ENCODE results near the gene SELE. TPM values are rescaled to one million over a fixed set of nuclear protein-coding genes. Genes with fewer than 3 reads are reported as not detected.

The SELE gene
- total RNA-seq, 2 donors from 2014 or later: not detected

GRCh38 chr1:169708647-169709046 is 25.2 kb downstream of the SELE start:
- peak; percentile 51 to 67 for ATAC-seq
- no peaks in the 10 kb centered on the region for H3K27me3 Mint-ChIP-seq
- DNase-seq (ENCODE audit: low spot score): no peak
- no peaks in the 10 kb centered on the region for H3K9me3 Mint-ChIP-seq
- H3K27ac Mint-ChIP-seq: peak overlapping the region; percentile 81 to 84
- peaks cover 45 to 52% of the 10 kb centered on the region in 2 donors for H3K4me1 Mint-ChIP-seq (ENCODE audit: low read depth in 2 of 2)
- H3K4me3 Mint-ChIP-seq: peak overlapping the region; percentile 80
- H3K36me3 Mint-ChIP-seq: peaks cover 14% of the 10 kb centered on the region

GRCh38 chr1:169707912-169708604 is 25.8 kb downstream of the SELE start:
- DNase-seq (ENCODE audit: low spot score): no peak
- ATAC-seq: no peak
- Mint-ChIP-seq H3K4me1 (ENCODE audit: low read depth in 2 of 2) (peaks cover 49 to 55% of the 10 kb centered on the region in 2 donors), H3K27me3 (no peaks in the 10 kb centered on the region), H3K4me3 (peak overlapping the region; percentile 80), H3K9me3 (no peaks in the 10 kb centered on the region), H3K36me3 (peaks cover 16% of the 10 kb centered on the region), H3K27ac (peak overlapping the region; percentile 81 to 84)

GRCh38 chr1:169704797-169705196 is 29.1 kb downstream of the SELE start:
- Mint-ChIP-seq H3K4me1 (ENCODE audit: low read depth in 2 of 2) (peaks cover 59 to 66% of the 10 kb centered on the region in 2 donors), H3K36me3 (peaks cover 17% of the 10 kb centered on the region), H3K27ac (peak overlapping the region; percentile 29 to 38), H3K9me3 (no peaks in the 10 kb centered on the region), H3K27me3 (no peaks in the 10 kb centered on the region), H3K4me3 (no peak overlapping the region)
- no peak for DNase-seq (ENCODE audit: low spot score)
- ATAC-seq: no peak

GRCh38 chr1:169701261-169702005 is 32.4 kb downstream of the SELE start:
- no peaks in the 10 kb centered on the region for H3K9me3 Mint-ChIP-seq
- H3K27me3 Mint-ChIP-seq: no peaks in the 10 kb centered on the region
- H3K4me3 Mint-ChIP-seq: no peak overlapping the region
- H3K4me1 Mint-ChIP-seq (ENCODE audit: low read depth in 2 of 2): peaks cover 64 to 76% of the 10 kb centered on the region in 2 donors
- H3K36me3 Mint-ChIP-seq: peaks cover 17% of the 10 kb centered on the region
- DNase-seq (ENCODE audit: low spot score): no peak
- peak overlapping the region; percentile 10 to 96 for H3K27ac Mint-ChIP-seq
- no peak for ATAC-seq

GRCh38 chr1:169699707-169700106 is 34.2 kb downstream of the SELE start:
- Mint-ChIP-seq H3K4me1 (ENCODE audit: low read depth in 2 of 2) (peaks cover 73 to 83% of the 10 kb centered on the region in 2 donors), H3K27me3 (no peaks in the 10 kb centered on the region), H3K9me3 (peaks cover 6% of the 10 kb centered on the region), H3K36me3 (peaks cover 8% of the 10 kb centered on the region), H3K27ac (peak overlapping the region; percentile 93 to 96), H3K4me3 (peak overlapping the region; percentile 23)
- no peak for ATAC-seq
- DNase-seq (ENCODE audit: low spot score): no peak

GRCh38 chr1:169698976-169699375 is 34.9 kb downstream of the SELE start:
- Mint-ChIP-seq H3K27me3 (no peaks in the 10 kb centered on the region), H3K4me3 (peak overlapping the region; percentile 63), H3K9me3 (peaks cover 6% of the 10 kb centered on the region), H3K4me1 (ENCODE audit: low read depth in 2 of 2) (peaks cover 79 to 89% of the 10 kb centered on the region in 2 donors), H3K36me3 (peaks cover 12% of the 10 kb centered on the region), H3K27ac (peak overlapping the region; percentile 93 to 96)
- peak; percentile 40 to 62 for ATAC-seq
- DNase-seq (ENCODE audit: low spot score): no peak

GRCh38 chr1:169697755-169698154 is 36.1 kb downstream of the SELE start:
- Mint-ChIP-seq H3K4me1 (ENCODE audit: low read depth in 2 of 2) (peaks cover 78 to 92% of the 10 kb centered on the region in 2 donors), H3K36me3 (peaks cover 8% of the 10 kb centered on the region), H3K9me3 (peaks cover 6% of the 10 kb centered on the region), H3K27ac (peak overlapping the region; percentile 93 to 96), H3K4me3 (peak overlapping the region; percentile 63), H3K27me3 (no peaks in the 10 kb centered on the region)
- DNase-seq (ENCODE audit: low spot score) (no peak), ATAC-seq (peak in 1 of 2 donors; percentile 53)

- Mint-ChIP-seq H3K27me3 (no peaks in the 10 kb centered on the region), H3K4me1 (ENCODE audit: low read depth in 2 of 2) (peaks cover 78 to 92% of the 10 kb centered on the region in 2 donors), H3K36me3 (peaks cover 6% of the 10 kb centered on the region), H3K27ac (peak overlapping the region; percentile 93 to 96), H3K4me3 (peak overlapping the region; percentile 84), H3K9me3 (peaks cover 6% of the 10 kb centered on the region)
- DNase-seq (ENCODE audit: low spot score) (no peak), ATAC-seq (no peak)
Measured at GRCh38 chr1:169696273-169697100, 37.4 kb downstream of the SELE start.

GRCh38 chr1:169694304-169695075 is 39.4 kb downstream of the SELE start:
- H3K27me3 Mint-ChIP-seq: no peaks in the 10 kb centered on the region
- peak; percentile 66 to 74 for ATAC-seq
- peak overlapping the region; percentile 93 to 96 for H3K27ac Mint-ChIP-seq
- DNase-seq (ENCODE audit: low spot score): peak; percentile 66
- peaks cover 16% of the 10 kb centered on the region for H3K36me3 Mint-ChIP-seq
- H3K9me3 Mint-ChIP-seq: peaks cover 9% of the 10 kb centered on the region
- peak overlapping the region; percentile 84 for H3K4me3 Mint-ChIP-seq
- peaks cover 77 to 91% of the 10 kb centered on the region in 2 donors for H3K4me1 Mint-ChIP-seq (ENCODE audit: low read depth in 2 of 2)

- H3K36me3 Mint-ChIP-seq: peaks cover 16% of the 10 kb centered on the region
- H3K27me3 Mint-ChIP-seq: no peaks in the 10 kb centered on the region
- peak; percentile 78 to 82 for ATAC-seq
- peaks cover 62 to 75% of the 10 kb centered on the region in 2 donors for H3K4me1 Mint-ChIP-seq (ENCODE audit: low read depth in 2 of 2)
- H3K4me3 Mint-ChIP-seq: peak overlapping the region; percentile 84
- H3K9me3 Mint-ChIP-seq: peaks cover 9% of the 10 kb centered on the region
- peak overlapping the region; percentile 93 to 96 for H3K27ac Mint-ChIP-seq
- DNase-seq (ENCODE audit: low spot score): peak; percentile 68
Measured at GRCh38 chr1:169692756-169693460, 41.0 kb downstream of the SELE start.

- Mint-ChIP-seq H3K4me1 (ENCODE audit: low read depth in 2 of 2) (peaks cover 46 to 53% of the 10 kb centered on the region in 2 donors), H3K36me3 (peaks cover 16% of the 10 kb centered on the region), H3K4me3 (peak overlapping the region; percentile 84), H3K27me3 (no peaks in the 10 kb centered on the region), H3K9me3 (peaks cover 9% of the 10 kb centered on the region), H3K27ac (peak overlapping the region; percentile 93 to 96)
- DNase-seq (ENCODE audit: low spot score) (no peak), ATAC-seq (no peak)
Measured at GRCh38 chr1:169690489-169690888, 43.4 kb downstream of the SELE start.

GRCh38 chr1:169689395-169689794 is 44.5 kb downstream of the SELE start:
- peaks cover 3% of the 10 kb centered on the region for H3K9me3 Mint-ChIP-seq

More at GRCh38 chr1:169689395-169689794, 44.5 kb downstream of the SELE start:
- no peak overlapping the region for H3K4me3 Mint-ChIP-seq
- no peak for DNase-seq (ENCODE audit: low spot score)
- H3K27ac Mint-ChIP-seq: no peak overlapping the region
- peaks cover 35 to 42% of the 10 kb centered on the region in 2 donors for H3K4me1 Mint-ChIP-seq (ENCODE audit: low read depth in 2 of 2)
- H3K27me3 Mint-ChIP-seq: no peaks in the 10 kb centered on the region
- H3K36me3 Mint-ChIP-seq: peaks cover 16% of the 10 kb centered on the region
- ATAC-seq: no peak
